WTC11 (cell line): ENCODE measurements around the gene PBRM1. TPM values are rescaled to one million over a fixed set of nuclear protein-coding genes. Genes with fewer than 3 reads are reported as not detected.

ENCODE experiments used
- ATAC-seq: fragments of 200-7000 bp; cut with Tn5 transposase; 2 replicates; pipeline ENCODE4 v1.10.0; 2021; ENCODE audit warnings: mild to moderate bottlenecking, moderate library complexity
- CTCF ChIA-PET: fragments of 300-600 bp; sonication (Branson Sonifier 250); formaldehyde crosslinking; loops from one replicate; lab custom pipeline; 2021; ENCODE audit warnings: antibody characterized with exemption; lab: Charles Lee
- POLR2A ChIA-PET: fragments of 350-600 bp; sonication (Branson Sonifier 250); formaldehyde crosslinking; loops from one replicate; lab custom pipeline; 2021; ENCODE audit warnings: antibody characterized with exemption; lab: Charles Lee
- DNase-seq: peaks from one replicate; pipeline ENCODE4 v3.0.0; 2021; ENCODE audit warnings: low spot score
- H3K27ac Mint-ChIP-seq: 2 replicates; pipeline ENCODE4 v1.8.0; 2021; ENCODE audit warnings: mixed read lengths
- H3K27me3 Mint-ChIP-seq: 2 replicates; pipeline ENCODE4 v1.8.0; 2021; ENCODE audit warnings: low read depth, mild to moderate bottlenecking, moderate library complexity, mixed read lengths
- H3K36me3 Mint-ChIP-seq: 2 replicates; pipeline ENCODE4 v1.8.0; 2021; ENCODE audit warnings: mixed read lengths
- H3K4me1 Mint-ChIP-seq: 2 replicates; pipeline ENCODE4 v1.8.0; 2022; ENCODE audit warnings: mixed read lengths
- H3K4me3 Mint-ChIP-seq: 2 replicates; pipeline ENCODE4 v1.8.0; 2021; ENCODE audit warnings: mild to moderate bottlenecking, moderate library complexity, mixed read lengths
- H3K9me3 Mint-ChIP-seq: 2 replicates; pipeline ENCODE4 v1.8.0; 2021; ENCODE audit warnings: mixed read lengths
- ESRRA ChIP-seq: sonication (generic); formaldehyde crosslinking; IDR thresholded peaks from 2 replicates; pipeline ENCODE4 v1.8.1; 2022; ENCODE audit warnings: mild to moderate bottlenecking, missing genetic modification reagents, borderline replicate concordance
- GABPB1 ChIP-seq: sonication (generic); formaldehyde crosslinking; IDR thresholded peaks from 2 replicates; pipeline ENCODE4 v1.8.1; 2023; ENCODE audit warnings: mild to moderate bottlenecking, missing genetic modification reagents
- NFATC4 ChIP-seq: fragments of 250-450 bp; sonication (Bioruptor Pico); IDR thresholded peaks from 2 replicates; pipeline ENCODE4 v1.9.0; 2021; ENCODE audit warnings: mild to moderate bottlenecking
- NR1H2 ChIP-seq: sonication (generic); formaldehyde crosslinking; IDR thresholded peaks from 2 replicates; pipeline ENCODE4 v1.9.0; 2021; ENCODE audit warnings: mild to moderate bottlenecking, moderate library complexity, missing genetic modification reagents
- NR3C1 ChIP-seq: sonication (generic); formaldehyde crosslinking; conservative IDR thresholded peaks from 2 replicates; pipeline ENCODE4 v1.8.1; 2023; ENCODE audit warnings: low read depth, mild to moderate bottlenecking, missing genetic modification reagents
- PRRX2 ChIP-seq: fragments of 250-450 bp; sonication (Bioruptor Pico); IDR thresholded peaks from 2 replicates; pipeline ENCODE4 v1.8.0; 2021; ENCODE audit warnings: mild to moderate bottlenecking
- RELA ChIP-seq: sonication (generic); formaldehyde crosslinking; IDR thresholded peaks from 2 replicates; pipeline ENCODE4 v1.8.1; 2022; ENCODE audit warnings: missing genetic modification reagents, mild to moderate bottlenecking, borderline replicate concordance
- SMAD4 ChIP-seq: sonication (generic); formaldehyde crosslinking; IDR thresholded peaks from 2 replicates; pipeline ENCODE4 v1.8.0; 2022; ENCODE audit warnings: mild to moderate bottlenecking, missing genetic modification reagents
- TEAD1 ChIP-seq: sonication (generic); formaldehyde crosslinking; IDR thresholded peaks from 2 replicates; pipeline ENCODE4 v1.8.0; 2022; ENCODE audit warnings: mild to moderate bottlenecking, missing genetic modification reagents
- ZNF219 ChIP-seq: sonication (generic); formaldehyde crosslinking; IDR thresholded peaks from 2 replicates; pipeline ENCODE4 v1.8.0; 2023; ENCODE audit warnings: missing genetic modification reagents, mild to moderate bottlenecking, borderline replicate concordance
- ZNF416 ChIP-seq: fragments of 250-450 bp; sonication (Bioruptor Pico); IDR thresholded peaks from 2 replicates; pipeline ENCODE4 v1.9.0; 2021; ENCODE audit warnings: mild to moderate bottlenecking, inconsistent platforms
- ZNF671 ChIP-seq: fragments of 250-450 bp; sonication (Bioruptor Pico); IDR thresholded peaks from 2 replicates; pipeline ENCODE4 v1.8.0; 2021; ENCODE audit warnings: mild to moderate bottlenecking
- total RNA-seq: library from RNA; stranded (reverse); gene quantifications from 3 replicates; pipeline ENCODE4 v1.2.3, GENCODE V29; 2021
- TF ChIP-seq, protein P1 (sequence below): sonication (generic); formaldehyde crosslinking; IDR thresholded peaks from 2 replicates; pipeline ENCODE4 v1.8.1; 2023; ENCODE audit warnings: mild to moderate bottlenecking, missing genetic modification reagents
- TF ChIP-seq, protein P2 (sequence below): fragments of 250-450 bp; sonication (Bioruptor Pico); IDR thresholded peaks from 2 replicates; pipeline ENCODE4 v1.9.0; 2021; ENCODE audit warnings: mild to moderate bottlenecking, borderline replicate concordance
- TF ChIP-seq, protein P3 (sequence below): sonication (generic); formaldehyde crosslinking; IDR thresholded peaks from 2 replicates; pipeline ENCODE4 v1.8.0; 2023; ENCODE audit warnings: missing genetic modification reagents, mild to moderate bottlenecking, borderline replicate concordance
- TF ChIP-seq, protein P4 (sequence below): sonication (generic); formaldehyde crosslinking; IDR thresholded peaks from 2 replicates; pipeline ENCODE4 v1.8.1; 2023; ENCODE audit warnings: mild to moderate bottlenecking, missing genetic modification reagents, borderline replicate concordance
- TF ChIP-seq, protein P5 (sequence below): sonication (generic); formaldehyde crosslinking; IDR thresholded peaks from 2 replicates; pipeline ENCODE4 v1.8.1; 2023; ENCODE audit warnings: mild to moderate bottlenecking, missing genetic modification reagents, moderate library complexity

Gene PBRM1
- total RNA-seq, 1 experiment from 2014 or later = 48.8 TPM

DNA sequence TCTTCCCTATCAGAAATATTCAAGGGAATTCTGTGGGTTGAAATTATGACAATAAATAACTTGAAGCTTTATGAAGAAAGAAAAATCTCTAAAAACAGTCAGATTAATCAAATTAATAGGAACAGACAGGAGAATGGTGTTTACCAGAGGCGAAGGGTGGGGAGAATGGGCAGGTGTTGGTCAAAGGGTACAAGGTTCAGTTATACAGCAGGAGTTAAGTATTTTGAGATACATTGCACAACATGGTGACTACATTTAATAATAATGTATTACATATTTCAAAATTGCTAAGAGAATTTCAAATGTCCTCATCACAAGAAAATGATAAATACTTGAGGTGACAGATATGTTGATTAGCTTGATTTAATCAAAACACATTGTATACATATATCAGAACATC lies 38.8 kb upstream of the PBRM1 start:
- TF ChIP-seq RELA (CRISPR knock-in tag) (no peak), TEAD1 (CRISPR knock-in tag) (no peak), NR1H2 (no peak), ZNF219 (no peak), PRRX2 (CRISPR knock-in tag) (no peak), SMAD4 (CRISPR knock-in tag) (no peak)
- TF ChIP-seq, protein P1, sequence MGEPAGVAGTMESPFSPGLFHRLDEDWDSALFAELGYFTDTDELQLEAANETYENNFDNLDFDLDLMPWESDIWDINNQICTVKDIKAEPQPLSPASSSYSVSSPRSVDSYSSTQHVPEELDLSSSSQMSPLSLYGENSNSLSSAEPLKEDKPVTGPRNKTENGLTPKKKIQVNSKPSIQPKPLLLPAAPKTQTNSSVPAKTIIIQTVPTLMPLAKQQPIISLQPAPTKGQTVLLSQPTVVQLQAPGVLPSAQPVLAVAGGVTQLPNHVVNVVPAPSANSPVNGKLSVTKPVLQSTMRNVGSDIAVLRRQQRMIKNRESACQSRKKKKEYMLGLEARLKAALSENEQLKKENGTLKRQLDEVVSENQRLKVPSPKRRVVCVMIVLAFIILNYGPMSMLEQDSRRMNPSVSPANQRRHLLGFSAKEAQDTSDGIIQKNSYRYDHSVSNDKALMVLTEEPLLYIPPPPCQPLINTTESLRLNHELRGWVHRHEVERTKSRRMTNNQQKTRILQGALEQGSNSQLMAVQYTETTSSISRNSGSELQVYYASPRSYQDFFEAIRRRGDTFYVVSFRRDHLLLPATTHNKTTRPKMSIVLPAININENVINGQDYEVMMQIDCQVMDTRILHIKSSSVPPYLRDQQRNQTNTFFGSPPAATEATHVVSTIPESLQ (CRISPR knock-in tag) = no peak
- TF ChIP-seq, protein P2, sequence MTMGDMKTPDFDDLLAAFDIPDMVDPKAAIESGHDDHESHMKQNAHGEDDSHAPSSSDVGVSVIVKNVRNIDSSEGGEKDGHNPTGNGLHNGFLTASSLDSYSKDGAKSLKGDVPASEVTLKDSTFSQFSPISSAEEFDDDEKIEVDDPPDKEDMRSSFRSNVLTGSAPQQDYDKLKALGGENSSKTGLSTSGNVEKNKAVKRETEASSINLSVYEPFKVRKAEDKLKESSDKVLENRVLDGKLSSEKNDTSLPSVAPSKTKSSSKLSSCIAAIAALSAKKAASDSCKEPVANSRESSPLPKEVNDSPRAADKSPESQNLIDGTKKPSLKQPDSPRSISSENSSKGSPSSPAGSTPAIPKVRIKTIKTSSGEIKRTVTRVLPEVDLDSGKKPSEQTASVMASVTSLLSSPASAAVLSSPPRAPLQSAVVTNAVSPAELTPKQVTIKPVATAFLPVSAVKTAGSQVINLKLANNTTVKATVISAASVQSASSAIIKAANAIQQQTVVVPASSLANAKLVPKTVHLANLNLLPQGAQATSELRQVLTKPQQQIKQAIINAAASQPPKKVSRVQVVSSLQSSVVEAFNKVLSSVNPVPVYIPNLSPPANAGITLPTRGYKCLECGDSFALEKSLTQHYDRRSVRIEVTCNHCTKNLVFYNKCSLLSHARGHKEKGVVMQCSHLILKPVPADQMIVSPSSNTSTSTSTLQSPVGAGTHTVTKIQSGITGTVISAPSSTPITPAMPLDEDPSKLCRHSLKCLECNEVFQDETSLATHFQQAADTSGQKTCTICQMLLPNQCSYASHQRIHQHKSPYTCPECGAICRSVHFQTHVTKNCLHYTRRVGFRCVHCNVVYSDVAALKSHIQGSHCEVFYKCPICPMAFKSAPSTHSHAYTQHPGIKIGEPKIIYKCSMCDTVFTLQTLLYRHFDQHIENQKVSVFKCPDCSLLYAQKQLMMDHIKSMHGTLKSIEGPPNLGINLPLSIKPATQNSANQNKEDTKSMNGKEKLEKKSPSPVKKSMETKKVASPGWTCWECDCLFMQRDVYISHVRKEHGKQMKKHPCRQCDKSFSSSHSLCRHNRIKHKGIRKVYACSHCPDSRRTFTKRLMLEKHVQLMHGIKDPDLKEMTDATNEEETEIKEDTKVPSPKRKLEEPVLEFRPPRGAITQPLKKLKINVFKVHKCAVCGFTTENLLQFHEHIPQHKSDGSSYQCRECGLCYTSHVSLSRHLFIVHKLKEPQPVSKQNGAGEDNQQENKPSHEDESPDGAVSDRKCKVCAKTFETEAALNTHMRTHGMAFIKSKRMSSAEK = no peak
- TF ChIP-seq, protein P3, sequence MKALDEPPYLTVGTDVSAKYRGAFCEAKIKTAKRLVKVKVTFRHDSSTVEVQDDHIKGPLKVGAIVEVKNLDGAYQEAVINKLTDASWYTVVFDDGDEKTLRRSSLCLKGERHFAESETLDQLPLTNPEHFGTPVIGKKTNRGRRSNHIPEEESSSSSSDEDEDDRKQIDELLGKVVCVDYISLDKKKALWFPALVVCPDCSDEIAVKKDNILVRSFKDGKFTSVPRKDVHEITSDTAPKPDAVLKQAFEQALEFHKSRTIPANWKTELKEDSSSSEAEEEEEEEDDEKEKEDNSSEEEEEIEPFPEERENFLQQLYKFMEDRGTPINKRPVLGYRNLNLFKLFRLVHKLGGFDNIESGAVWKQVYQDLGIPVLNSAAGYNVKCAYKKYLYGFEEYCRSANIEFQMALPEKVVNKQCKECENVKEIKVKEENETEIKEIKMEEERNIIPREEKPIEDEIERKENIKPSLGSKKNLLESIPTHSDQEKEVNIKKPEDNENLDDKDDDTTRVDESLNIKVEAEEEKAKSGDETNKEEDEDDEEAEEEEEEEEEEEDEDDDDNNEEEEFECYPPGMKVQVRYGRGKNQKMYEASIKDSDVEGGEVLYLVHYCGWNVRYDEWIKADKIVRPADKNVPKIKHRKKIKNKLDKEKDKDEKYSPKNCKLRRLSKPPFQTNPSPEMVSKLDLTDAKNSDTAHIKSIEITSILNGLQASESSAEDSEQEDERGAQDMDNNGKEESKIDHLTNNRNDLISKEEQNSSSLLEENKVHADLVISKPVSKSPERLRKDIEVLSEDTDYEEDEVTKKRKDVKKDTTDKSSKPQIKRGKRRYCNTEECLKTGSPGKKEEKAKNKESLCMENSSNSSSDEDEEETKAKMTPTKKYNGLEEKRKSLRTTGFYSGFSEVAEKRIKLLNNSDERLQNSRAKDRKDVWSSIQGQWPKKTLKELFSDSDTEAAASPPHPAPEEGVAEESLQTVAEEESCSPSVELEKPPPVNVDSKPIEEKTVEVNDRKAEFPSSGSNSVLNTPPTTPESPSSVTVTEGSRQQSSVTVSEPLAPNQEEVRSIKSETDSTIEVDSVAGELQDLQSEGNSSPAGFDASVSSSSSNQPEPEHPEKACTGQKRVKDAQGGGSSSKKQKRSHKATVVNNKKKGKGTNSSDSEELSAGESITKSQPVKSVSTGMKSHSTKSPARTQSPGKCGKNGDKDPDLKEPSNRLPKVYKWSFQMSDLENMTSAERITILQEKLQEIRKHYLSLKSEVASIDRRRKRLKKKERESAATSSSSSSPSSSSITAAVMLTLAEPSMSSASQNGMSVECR = no peak
- TF ChIP-seq, protein P4, sequence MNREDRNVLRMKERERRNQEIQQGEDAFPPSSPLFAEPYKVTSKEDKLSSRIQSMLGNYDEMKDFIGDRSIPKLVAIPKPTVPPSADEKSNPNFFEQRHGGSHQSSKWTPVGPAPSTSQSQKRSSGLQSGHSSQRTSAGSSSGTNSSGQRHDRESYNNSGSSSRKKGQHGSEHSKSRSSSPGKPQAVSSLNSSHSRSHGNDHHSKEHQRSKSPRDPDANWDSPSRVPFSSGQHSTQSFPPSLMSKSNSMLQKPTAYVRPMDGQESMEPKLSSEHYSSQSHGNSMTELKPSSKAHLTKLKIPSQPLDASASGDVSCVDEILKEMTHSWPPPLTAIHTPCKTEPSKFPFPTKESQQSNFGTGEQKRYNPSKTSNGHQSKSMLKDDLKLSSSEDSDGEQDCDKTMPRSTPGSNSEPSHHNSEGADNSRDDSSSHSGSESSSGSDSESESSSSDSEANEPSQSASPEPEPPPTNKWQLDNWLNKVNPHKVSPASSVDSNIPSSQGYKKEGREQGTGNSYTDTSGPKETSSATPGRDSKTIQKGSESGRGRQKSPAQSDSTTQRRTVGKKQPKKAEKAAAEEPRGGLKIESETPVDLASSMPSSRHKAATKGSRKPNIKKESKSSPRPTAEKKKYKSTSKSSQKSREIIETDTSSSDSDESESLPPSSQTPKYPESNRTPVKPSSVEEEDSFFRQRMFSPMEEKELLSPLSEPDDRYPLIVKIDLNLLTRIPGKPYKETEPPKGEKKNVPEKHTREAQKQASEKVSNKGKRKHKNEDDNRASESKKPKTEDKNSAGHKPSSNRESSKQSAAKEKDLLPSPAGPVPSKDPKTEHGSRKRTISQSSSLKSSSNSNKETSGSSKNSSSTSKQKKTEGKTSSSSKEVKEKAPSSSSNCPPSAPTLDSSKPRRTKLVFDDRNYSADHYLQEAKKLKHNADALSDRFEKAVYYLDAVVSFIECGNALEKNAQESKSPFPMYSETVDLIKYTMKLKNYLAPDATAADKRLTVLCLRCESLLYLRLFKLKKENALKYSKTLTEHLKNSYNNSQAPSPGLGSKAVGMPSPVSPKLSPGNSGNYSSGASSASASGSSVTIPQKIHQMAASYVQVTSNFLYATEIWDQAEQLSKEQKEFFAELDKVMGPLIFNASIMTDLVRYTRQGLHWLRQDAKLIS (CRISPR knock-in tag) = no peak
- CTCF ChIA-PET = no interaction called here
- no peak for DNase-seq
- no peaks in the 10 kb centered on the region for H3K4me1 Mint-ChIP-seq
- ATAC-seq = no peak
- H3K27ac Mint-ChIP-seq = no peak overlapping the region
- no peaks in the 10 kb centered on the region for H3K27me3 Mint-ChIP-seq
- H3K36me3 Mint-ChIP-seq = peaks cover 27% of the 10 kb centered on the region
- POLR2A ChIA-PET = no interaction called here
- H3K9me3 Mint-ChIP-seq = peaks cover 27% of the 10 kb centered on the region
- H3K4me3 Mint-ChIP-seq = no peak overlapping the region

DNA sequence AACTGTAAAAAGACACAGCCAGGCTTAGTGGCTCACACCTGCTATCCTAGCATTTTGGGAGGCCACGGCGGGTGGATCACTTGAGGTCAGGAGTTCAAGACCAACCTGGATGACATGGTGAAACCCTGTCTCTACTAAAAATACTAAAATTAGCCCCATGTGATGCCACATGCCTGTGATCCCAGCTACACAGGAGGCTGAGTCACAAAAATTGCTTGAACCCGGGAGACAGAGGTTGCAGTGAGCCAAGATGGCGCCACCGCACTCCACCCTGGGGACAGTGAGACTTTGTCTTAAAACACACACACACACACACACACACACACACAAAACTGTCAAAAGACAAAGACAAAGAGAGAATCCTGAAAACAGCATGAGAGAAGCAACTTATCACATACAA lies 38.2 kb upstream of the PBRM1 start:
- no peak overlapping the region for H3K4me3 Mint-ChIP-seq
- peaks cover 23% of the 10 kb centered on the region for H3K36me3 Mint-ChIP-seq
- H3K4me1 Mint-ChIP-seq = no peaks in the 10 kb centered on the region
- TF ChIP-seq NR3C1 (CRISPR knock-in tag) (no peak), ESRRA (CRISPR knock-in tag) (no peak), ZNF416 (CRISPR knock-in tag) (no peak), NFATC4 (no peak), GABPB1 (CRISPR knock-in tag) (no peak), ZNF671 (CRISPR knock-in tag) (no peak)
- TF ChIP-seq, protein P5, sequence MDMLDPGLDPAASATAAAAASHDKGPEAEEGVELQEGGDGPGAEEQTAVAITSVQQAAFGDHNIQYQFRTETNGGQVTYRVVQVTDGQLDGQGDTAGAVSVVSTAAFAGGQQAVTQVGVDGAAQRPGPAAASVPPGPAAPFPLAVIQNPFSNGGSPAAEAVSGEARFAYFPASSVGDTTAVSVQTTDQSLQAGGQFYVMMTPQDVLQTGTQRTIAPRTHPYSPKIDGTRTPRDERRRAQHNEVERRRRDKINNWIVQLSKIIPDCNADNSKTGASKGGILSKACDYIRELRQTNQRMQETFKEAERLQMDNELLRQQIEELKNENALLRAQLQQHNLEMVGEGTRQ (CRISPR knock-in tag) = no peak
- ChIA-PET CTCF (no interaction called here), POLR2A (no interaction called here)
- H3K9me3 Mint-ChIP-seq = peaks cover 24% of the 10 kb centered on the region
- DNase-seq = no peak
- ATAC-seq = no peak
- no peaks in the 10 kb centered on the region for H3K27me3 Mint-ChIP-seq
- H3K27ac Mint-ChIP-seq = no peak overlapping the region
